ENCODE results near the gene TMPRSS2.

TMPRSS2 gene

DNA sequence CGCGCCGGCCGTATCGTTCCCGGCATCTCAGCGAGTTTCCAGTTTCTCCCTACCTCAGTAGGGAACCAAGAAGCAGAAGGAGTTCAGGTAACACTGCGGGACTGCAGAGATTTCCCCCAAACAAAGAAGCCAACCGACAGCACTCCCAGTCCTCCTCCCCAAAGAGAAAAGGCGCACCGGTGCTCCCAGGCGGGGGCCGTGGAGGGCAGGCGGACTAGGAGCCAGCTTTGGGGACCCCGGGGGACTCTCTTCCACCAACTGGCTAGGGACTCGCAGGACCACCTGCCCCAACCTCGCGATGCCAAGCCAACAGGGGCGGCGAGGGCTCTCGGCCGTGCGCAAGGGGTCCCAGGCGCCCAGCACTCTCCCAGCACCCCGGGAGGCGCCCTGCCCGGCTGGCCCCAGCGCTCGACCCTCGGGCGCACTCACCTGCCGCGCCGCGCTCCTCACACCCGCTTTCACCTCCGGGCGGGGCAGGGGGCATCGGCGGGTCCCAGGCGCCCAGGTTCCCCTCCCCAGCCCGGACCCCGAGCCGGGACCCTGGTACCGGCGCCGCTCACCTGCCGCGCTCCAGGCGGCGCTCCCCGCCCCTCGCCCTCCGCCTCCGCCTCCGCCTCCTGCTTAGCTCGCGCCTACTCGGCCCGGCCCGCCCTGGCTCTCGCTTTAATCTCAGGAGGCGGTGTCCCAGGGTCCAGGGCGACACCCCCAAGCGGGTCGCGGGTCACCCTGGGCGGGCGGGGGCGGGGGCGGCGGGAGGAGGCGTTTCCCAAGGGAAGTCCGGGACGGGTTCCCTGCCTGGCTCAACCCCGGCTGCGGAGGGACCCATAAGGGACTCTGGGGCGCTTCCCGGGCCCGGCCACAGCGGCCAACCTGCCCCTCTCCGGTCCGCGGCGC lies at the start of gene TMPRSS2:
Gene TMPRSS2, minus strand, starts transcription at position 638 of the 894 bp plus-strand sequence. CDS start 10,025 bp downstream, outside the sequence.
- DNase-seq (ENCODE audit: low spot score) = no peak

- DNase-seq (ENCODE audit: low spot score) = no peak
Measured at GRCh38 chr21:41555057-41555456, 47.1 kb upstream of the TMPRSS2 start.

DNA sequence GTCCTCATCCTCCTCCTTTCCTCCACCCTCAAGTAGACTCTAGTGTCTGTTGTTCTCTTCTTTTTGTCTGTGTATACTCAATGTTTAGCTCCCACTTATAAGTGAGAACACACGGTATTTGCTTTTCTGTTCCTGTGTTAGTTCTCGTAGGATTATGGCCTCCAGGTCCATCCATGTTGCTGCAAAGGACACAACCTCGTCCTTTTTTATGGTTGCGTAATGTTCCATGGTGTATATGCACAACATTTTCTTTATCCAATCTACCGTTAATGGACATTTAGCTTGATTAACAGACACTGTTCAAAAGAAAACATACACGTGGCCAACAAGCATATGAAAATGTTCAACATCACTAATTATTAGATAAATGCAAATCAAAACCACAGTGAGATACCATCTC lies 44.3 kb upstream of the TMPRSS2 start:
- DNase-seq (ENCODE audit: low spot score) = no peak

DNA sequence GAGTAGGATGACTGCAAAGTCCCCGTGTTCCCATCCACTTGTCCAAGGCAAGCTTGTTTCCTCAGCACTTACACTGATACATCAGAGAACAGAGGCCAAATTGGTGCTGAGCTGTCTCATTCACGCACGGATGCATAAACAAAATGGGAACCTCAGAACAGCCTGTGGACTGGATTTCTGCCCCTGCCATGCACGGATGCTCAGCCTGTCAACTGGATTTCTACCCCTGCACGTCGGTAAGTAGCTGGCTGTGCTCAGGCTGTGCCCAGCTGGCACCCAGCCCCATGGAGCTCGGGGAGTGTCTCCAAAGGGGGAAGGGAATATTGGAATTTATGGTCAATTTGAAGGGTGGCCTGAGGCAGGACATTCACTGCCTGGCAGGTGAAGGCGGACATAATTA lies 40.8 kb upstream of the TMPRSS2 start:
- no peak for DNase-seq (ENCODE audit: low spot score)

DNA sequence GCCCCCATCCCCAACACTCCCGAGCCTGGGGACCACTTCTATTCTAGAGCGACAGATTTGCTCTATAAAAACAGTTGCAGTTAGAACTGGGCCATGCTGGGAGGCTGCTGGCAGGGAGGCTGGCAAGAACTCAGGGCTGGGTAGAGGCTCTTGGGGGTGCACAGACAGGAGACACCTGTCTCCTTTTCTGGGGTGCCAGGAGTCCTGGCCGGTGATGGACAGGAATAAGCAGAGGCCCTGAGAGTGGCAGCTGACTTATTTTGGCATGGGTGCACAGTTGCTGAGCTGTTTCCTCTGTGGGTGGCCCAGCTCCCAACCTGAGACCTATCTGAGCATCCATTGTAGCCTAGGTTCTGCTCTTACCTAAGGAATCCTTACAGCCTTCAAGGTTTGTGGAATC lies 39.2 kb upstream of the TMPRSS2 start:
- no peak for DNase-seq (ENCODE audit: low spot score)

DNA sequence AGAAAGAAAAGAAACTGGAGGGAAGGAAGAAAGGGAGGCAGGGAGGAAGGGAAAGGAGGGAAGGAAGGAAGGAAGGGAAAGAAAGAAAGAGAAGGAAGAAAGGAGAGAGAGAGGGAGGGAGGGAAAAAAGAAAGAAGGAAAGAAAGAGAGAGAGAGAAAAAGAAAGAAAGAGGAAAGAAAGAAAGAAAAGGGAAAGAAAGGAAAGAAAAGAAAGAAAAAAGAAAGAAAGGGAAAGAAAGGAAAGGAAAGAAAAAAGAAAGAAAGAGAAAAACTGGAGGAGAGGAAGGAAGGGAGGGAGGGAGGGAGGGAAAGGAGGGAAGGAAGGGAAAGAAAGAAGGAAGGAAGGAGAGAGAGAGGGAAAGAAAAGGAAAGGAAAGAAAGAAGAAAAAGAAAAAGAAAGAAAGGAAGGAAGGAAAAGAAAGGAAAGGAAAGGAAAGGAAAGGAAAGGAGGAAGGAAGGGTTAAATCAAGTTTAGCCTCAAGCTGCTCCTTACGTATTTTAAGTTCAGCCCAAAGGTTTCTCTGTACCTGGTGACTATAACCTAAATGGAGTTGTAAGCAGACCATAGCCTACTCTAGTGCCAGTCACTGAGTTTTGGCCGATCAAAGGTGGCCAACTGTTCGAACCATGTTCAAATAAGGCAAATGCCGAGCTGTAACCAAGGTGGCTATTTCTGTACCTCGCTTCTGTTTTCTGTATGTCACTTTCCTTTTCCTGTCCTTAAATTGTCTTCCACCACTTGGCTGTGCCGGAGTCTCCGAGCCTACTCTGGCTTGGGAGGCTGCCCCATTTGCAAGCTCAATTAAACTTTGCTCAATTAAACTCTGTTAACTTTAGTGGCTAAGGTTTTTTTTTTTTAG lies 37.8 kb upstream of the TMPRSS2 start:
- DNase-seq (ENCODE audit: low spot score) = no peak

DNA sequence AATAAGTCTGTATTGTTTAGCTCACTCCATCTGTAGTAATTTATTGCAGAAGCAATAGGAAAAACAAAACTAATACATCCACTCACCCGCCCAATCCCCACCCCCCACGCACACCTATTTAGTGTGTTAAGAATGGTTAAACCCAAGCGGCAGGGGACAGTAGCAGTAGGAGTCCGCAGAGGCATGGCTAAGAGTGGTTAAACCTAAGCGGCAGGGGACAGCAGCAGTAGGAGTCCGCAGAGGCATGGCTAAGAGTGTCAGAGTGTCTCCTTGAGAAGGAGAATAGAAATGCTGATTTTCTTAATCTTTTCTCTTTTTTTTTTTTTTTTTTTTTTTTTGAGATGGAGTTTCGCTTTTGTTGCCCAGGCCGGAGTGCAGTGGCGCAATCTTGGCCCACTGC lies 34.8 kb upstream of the TMPRSS2 start:
- no peak for DNase-seq (ENCODE audit: low spot score)

- no peak for DNase-seq (ENCODE audit: low spot score)
Measured at GRCh38 chr21:41537356-41537755, 29.4 kb upstream of the TMPRSS2 start.

GRCh38 chr21:41536827-41537103 lies 28.8 kb upstream of the TMPRSS2 start:
- DNase-seq (ENCODE audit: low spot score) = no peak

- no peak for DNase-seq (ENCODE audit: low spot score)
Measured at GRCh38 chr21:41536076-41536826, 28.3 kb upstream of the TMPRSS2 start.

GRCh38 chr21:41530366-41530765 lies 22.4 kb upstream of the TMPRSS2 start:
- DNase-seq (ENCODE audit: low spot score) = no peak

GRCh38 chr21:41529769-41530168 lies 21.8 kb upstream of the TMPRSS2 start:
- no peak for DNase-seq (ENCODE audit: low spot score)

- no peak for DNase-seq (ENCODE audit: low spot score)
Measured at GRCh38 chr21:41526478-41527087, 18.6 kb upstream of the TMPRSS2 start.

DNA sequence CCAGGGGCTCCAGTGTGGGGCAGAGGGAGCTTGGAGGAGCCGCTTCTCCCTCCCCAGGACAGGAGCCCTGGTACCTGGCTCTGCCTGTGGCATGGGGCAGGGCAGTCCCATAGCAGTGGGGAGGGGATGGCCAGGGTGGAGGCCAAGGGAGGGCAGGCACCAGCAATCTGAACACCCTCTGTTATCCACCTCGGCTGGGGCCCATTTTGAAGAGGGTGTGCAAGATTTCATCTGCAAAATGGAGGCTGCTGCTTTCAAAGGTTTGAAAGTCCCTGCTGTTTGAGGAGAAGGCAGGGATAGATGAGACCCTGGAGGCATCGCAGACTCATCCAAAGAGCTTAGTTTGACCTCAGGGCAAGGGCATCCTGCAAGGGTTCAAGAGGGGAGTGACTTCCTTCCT lies 15.2 kb upstream of the TMPRSS2 start:
- no peak for DNase-seq (ENCODE audit: low spot score)

DNA sequence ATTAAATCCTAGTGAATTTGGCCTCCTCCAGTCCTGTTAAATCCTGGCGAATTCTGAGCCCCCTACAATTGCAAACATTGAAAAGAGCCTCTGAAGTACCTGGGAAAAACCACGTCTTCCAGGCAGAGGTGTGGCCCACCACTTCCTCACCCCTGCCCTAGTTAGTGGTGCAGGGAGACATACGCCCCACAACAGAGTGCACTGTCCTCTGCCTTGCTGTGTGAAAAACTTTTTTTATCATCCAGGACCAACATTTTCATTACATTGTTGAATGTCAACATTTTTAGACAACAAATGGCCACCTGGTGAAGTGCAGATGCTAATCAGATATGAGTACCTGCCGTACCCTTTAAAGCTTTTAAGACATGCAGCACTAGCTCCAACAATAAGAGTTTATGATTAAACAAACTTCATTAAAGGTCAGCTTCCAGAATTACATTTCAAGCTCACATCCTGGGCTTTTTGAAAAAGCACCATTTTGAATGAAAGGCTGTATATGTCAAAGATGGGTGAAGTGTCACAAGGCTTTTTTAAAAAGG lies 13.6 kb upstream of the TMPRSS2 start:
- no peak for DNase-seq (ENCODE audit: low spot score)

DNA sequence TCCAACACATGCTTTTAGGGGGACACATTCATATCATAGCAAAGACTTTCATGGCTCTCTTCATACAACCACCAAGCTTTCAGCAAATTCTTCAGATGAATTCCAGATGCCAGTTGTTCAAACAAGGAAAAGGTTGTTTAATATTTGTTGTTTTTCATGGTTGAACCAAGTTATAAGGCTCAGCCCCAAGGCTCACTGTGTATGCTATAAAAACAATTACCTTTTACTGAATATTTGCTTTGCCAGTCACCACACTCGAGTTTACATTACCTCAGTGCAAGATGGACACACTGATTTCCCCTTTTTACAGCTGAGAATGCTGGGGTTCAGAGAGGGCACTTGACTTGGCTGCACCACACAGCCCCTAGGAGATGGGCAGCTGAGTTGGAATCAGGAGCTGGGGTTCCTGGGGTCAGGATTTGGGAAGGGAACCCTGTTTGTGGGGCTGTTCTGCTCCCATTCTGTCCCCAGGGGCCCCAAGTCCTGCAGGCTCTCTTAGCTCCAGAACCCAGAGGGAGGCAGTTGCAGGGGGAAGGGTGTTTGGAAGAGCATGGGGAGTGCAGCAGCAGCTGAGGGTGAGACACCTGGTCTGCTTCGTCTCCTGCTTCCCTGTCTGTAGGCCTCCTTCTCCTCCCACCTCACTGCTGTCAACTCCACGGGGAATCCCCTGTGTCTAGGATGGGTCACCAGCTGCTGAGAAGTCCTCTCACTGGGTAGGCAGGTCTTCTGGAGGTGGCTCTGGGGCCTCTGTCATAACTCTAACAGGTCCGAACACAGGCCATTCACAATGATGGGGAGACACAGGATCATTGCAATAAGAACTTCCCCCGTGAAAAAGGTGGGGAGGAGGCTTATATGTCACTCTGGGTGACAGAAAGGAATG lies 12.8 kb upstream of the TMPRSS2 start:
- DNase-seq (ENCODE audit: low spot score) = no peak

GRCh38 chr21:41519806-41520559 lies 12.0 kb upstream of the TMPRSS2 start:
- no peak for DNase-seq (ENCODE audit: low spot score)

- no peak for DNase-seq (ENCODE audit: low spot score)
Measured at GRCh38 chr21:41518757-41519156, 10.8 kb upstream of the TMPRSS2 start.

GRCh38 chr21:41511858-41512257 lies 3.9 kb upstream of the TMPRSS2 start:
- DNase-seq (ENCODE audit: low spot score) = no peak

GRCh38 chr21:41510500-41510899 lies 2.5 kb upstream of the TMPRSS2 start:
- no peak for DNase-seq (ENCODE audit: low spot score)

Measured in COLO829 (cell line).